Measurements from ENCODE around the gene KCTD16.

KCTD16 gene

DNA sequence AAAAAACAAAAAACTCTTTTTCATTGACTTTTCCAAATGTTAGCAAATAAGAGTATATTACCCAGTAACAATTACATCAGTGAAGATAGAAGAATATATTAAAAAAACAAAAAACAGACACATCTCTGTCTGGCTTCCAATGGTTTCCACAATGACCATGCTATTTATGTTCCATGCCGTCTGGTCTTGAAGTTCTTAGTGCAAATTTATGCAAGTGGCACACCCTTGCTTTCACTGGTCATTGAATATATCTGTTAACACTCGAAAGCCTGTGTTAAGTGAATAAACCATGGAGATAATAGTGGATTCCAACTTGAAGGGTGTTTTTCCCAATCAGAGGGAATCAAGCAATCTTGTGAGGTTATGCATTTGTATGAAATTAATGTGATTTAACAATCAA is 291.9 kb downstream of the KCTD16 start:
- DNase-seq (ENCODE audit: low spot score), result no peak

DNA sequence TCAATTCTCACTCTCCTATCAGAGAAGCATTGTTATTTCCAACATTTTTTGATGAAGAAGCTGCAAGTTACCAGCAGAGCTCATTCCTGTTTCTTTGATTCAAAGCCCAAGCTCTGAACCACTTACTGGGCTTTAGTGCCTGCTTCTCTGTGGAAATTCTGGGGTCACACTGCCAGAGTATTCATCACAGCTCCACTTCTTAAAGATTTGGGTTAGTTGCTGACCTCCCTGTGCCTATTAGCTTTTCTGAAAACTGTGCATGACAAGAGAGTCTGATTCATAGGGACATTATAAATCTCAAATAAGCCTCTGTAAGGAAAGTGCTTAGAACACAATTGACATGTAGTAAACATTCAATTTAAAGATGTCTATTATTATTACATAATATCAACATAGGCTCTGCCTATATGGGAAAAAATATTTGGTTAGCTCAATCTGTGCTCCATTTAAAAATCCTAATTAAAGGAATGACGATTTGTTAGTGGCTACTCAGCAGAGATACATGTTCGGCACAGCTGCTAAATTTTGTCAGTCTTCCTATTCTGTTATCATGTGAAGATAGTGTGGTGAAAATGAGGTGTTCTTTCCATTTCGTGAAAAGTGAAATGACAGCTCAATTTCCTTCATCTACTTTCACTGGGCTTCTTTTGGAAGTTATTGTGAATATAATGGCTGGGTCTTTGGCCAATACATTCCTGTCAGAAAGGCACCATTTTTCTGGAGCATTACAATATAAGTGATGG is 293.0 kb downstream of the KCTD16 start:
- DNase-seq (ENCODE audit: low spot score), result no peak

DNA sequence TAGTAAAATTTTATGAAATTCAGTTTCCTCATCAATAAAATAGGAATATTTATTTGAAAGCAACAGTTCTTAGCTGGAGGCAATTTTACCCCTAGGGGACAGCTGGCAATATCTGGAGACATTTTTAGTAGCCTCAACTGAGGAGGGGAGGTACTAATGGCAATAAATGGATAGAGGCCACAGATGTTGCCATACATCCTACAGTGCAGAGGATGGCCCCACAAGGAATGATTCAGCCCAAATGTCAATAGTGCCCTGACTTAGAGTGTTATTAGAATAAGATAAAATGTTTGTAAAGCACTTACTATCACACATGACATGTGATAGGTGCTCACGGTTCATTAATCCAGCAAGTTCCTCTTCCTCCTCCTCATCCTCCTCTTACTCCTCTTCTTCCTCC is 293.6 kb downstream of the KCTD16 start:
- no peak for DNase-seq (ENCODE audit: low spot score)

DNA sequence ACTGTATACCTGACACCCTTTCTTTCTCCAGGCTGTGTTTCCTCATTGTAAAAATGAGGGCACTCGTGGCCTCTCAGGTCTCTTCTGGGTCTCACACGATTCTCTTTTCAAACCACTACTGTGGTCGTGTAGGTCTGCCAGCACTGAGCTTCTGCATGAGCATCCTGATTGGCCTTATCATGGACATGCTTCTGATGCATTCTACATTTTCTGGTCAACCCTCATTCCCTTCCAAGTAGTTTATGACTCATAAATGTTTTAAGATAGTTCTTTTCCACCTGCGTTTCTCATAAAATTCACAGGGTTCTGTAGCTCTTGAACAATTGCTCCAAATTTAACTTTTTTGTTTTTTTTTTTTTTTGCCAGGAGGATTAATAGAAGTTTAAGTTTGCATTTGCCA is 294.8 kb downstream of the KCTD16 start:
- DNase-seq (ENCODE audit: low spot score), result no peak

DNA sequence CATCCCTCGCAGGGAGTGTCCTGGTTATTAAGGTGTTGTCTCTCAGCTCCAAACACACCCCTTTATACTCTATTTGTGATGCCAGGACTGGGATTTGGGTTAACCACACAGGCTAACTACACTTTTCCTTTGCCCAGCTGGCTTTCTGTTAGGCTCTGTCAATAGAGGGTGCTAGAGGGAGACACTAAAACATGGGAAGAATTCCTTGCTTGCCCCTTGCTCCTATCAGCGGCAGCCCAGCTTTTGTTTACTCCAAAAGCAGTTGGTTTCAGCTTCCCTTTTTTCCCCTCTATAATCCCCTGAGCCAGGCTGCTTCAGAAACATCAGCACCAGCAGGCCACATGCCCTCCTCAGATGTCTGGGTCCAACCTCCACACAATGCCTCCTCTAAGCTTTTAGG is 297.1 kb downstream of the KCTD16 start:
- peak; percentile 25 for DNase-seq (ENCODE audit: low spot score)

DNA sequence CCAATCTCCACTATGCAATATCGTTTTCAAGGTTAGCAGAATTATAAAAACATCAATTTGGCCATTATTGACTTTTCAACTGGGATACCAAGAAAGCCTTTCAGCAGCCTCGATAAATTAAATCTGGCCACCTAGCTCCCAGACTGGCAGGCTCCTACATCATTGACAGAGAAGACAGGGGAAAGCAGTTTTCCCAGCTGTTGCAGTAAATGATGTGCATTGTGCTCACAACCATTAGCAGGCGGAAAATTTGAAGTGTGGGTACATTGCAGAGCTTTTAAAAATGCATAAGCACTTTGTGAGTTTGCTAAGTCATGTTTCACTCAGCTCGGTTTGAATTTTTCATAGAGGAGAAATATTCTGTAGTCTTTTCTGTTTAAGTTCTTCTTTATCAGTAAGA is 297.9 kb downstream of the KCTD16 start:
- DNase-seq (ENCODE audit: low spot score), result no peak

DNA sequence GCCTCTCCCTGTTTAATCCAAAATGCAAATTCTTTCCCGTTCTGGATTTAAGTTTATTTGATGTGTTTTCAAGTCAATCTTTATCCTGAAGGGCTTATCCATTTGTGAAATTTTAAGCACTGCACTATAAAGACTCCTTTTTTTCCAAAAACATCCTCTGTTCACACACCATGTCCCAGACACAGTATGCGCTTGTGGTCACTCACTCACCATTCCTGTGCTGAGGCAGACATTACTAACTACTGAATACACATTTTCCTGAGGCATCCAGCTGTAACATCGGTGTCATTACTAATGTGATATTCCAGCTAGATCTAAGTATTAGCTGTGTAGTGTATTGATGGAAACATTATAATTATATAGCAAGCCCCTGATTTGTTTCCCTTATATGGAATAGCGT is 298.4 kb downstream of the KCTD16 start:
- no peak for DNase-seq (ENCODE audit: low spot score)

DNA sequence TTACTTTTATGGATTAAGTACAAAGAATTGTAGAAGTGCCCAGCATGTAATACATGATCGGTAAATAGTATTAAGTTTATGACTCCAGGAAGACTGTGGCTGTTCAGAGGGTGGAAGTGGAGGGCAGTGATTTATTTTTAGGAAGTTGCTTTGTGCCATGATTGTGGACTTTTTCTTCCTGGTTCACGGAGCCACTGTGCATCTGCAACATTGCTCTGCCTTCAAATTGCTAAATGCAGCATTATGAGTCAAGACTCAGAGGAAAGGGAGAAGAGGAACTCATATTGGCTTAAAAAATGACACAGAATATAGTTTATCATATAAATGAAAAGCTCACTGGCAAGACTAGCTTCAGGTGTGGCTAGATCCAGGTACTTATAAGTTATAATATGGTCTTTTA is 301.5 kb downstream of the KCTD16 start:
- no peak for DNase-seq (ENCODE audit: low spot score)

DNA sequence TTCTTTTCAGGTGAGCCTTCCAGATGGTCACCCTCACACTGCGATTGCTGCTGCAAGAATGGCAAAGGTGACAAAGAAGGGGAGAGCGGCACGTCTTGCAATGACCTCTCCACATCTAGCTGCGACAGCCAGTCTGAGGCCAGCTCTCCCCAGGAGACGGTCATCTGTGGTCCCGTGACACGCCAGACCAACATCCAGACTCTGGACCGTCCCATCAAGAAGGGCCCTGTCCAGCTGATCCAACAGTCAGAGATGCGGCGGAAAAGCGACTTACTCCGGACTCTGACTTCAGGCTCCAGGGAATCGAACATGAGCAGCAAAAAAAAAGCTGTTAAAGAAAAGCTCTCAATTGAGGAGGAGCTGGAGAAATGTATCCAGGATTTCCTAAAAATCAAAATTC is 303.0 kb downstream of the KCTD16 start:
- no peak for DNase-seq (ENCODE audit: low spot score)

DNA sequence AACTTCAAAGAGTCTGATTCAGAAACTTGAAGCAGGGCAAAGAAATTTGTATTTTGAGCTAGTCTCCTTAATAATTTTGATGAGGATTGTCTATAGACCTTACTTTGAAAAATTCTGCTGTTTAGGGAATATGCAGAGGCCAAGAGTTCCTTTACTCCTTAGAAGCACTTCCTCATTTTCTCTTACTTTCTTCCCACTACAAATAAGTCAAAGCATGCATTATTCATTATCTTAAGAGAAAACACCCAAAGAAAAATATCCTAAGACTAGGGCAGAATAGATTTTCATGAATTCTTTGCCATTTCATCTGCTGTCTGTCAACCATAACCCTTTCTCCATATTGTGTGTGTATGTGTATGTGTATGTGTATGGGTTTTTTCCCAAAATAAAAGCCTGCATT is 307.9 kb downstream of the KCTD16 start:
- DNase-seq (ENCODE audit: low spot score), result no peak

DNA sequence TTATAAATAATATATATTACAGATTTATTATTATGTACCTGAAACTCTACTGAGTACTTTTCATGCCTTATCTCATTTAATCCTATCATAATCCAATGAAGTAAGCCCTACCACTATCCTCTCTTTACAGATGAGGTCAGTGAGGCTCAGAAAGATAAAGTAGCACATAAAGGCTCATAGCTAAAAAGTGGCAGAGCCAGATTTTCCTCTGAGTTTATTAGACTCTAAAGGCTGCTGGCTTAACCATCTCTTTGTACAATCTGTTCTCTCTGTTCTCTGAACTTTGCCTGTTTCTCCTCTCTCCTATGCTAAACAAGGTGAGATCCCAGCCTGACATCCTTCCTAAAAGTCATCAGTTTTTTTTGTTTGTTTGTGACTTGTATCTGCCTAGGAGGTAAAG is 311.2 kb downstream of the KCTD16 start:
- no peak for DNase-seq (ENCODE audit: low spot score)

DNA sequence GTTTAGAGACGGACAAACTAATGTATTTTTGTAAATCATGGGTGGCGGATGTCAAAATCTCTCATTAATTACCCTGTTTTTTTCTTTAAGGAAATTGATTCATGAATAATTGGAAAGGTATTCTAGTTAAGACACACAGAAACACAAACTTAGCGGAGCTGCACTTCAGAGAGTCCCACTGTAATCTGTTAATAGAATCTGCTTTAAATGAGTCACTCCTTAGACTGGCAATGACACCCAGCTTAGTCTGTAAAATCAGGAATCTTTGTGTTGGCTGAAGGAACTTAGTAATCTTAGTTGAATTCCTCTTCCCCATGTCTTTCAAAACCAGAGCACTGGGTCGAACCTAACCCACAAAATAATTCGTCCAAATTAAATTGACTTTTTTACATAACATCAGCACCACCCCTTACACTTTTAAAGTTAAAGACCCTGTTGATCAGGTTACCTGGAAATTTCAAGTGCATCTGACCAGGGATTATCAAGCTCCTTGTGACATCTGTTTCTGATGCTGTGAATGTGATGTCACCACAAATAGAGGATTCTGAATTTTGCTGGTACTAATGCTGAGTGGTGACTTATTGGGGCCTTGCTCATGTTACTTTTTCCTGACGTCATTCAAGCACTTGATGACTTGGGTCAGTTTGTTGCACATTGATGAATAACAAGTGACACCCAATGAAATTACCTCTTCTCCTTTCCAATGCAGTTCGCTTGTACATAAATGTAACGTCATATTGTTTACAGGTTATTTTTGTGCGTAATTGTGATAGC is 313.6 kb downstream of the KCTD16 start:
- DNase-seq (ENCODE audit: low spot score), result no peak

DNA sequence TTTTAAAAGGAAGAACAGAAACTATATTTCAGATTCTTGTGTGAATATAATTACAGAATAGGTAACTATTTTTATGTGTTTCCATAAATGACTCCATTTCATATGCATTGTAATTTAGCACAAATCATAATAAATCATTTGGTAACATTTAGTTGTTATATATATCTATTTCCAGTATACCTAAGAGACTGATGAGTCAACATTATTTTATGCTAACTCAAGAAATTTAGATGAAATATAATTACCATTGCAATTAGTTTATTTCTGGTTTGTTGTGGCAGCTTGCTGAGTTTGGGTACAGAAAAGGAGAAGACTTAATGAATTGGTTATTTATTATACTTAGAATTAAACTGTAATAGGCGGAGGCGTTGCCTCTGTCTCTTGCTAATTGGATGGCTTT is 314.9 kb downstream of the KCTD16 start:
- DNase-seq (ENCODE audit: low spot score), result no peak

DNA sequence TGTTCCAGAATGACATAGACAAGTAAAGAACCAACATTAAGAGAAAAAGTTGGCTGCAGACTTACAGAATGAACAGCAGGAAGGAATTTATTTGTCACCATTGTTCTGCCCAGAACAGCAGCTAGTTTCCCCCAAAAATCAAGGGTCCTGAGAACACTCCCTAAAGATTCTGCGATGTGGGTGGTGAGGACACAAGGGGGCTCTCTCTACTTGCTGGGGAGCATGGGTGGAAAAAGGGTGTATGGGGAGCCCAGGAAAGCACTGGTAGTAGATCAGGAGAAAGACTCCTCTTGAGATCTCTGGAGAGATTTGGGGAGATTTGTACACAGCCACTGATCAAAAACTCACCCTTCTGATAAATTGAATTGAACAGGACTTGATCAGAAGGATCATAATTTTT is 316.5 kb downstream of the KCTD16 start:
- no peak for DNase-seq (ENCODE audit: low spot score)

DNA sequence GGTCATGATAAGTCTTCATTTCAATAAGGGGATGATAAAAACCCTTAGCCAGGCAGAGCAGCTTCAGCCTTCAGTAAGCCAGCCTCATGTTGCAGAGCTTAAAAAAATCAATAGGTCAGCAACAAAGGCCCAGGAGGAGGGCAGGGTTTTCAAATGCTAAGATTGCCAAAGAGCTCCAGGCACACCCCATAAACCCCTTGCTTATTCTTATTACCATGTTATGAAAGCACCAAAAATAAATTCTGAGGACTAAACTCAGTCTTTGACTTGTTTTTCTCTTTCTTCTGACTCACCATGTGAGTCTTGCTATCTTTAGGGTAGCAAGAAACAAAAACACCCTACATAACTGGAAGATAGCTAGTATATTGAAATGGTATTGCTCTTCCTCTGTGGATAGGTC is 317.1 kb downstream of the KCTD16 start:
- DNase-seq (ENCODE audit: low spot score), result no peak

DNA sequence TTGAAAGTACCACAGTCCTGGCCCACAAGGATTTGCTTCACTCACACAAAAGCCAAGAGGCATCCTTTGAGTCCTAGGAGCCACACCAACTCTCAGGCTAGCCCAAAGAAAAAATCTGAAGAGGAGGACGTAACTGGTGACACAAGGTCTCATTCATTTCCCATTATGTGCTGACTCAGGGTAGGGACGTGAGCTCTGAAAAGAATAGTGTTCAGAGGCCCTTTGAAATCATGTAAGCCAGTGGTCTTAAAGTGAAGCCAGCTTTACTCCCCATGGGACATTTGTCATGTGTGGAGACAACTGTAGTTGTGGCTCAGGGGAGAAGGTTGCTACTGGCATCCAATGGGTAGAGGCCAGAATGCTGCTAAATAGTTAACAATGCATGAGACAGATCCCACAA is 332.4 kb downstream of the KCTD16 start:
- no peak for DNase-seq (ENCODE audit: low spot score)

DNA sequence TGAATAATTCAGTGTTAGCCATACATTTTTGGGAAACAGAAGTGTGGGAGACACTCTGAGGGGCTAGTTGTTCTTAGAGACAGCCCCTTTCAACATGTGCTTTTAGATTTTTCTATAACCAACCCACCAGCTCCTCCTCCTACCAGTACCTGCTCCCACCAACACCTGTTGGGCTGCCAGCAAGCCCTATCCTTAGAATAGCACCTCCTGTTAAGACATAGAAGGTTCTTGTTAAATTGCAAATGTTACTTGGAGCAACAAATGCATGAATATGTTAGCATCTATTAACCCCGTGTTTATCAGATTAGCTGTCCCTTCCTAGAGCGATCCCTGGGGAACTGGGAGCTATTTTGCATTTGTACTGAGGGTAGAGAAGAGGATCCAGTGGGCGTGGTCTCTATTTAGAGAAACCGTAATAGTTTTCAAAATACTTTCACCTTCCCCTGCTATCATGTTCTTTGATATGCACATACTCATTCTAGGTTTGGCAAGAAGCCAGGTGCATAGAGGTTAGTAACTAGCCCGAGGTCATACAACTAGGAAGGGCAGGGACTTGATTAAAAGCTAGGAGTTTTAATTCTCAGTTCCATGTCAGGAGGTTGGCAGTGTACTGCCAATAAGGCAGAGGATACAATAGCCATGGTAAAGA is 334.4 kb downstream of the KCTD16 start:
- DNase-seq (ENCODE audit: low spot score), result no peak

DNA sequence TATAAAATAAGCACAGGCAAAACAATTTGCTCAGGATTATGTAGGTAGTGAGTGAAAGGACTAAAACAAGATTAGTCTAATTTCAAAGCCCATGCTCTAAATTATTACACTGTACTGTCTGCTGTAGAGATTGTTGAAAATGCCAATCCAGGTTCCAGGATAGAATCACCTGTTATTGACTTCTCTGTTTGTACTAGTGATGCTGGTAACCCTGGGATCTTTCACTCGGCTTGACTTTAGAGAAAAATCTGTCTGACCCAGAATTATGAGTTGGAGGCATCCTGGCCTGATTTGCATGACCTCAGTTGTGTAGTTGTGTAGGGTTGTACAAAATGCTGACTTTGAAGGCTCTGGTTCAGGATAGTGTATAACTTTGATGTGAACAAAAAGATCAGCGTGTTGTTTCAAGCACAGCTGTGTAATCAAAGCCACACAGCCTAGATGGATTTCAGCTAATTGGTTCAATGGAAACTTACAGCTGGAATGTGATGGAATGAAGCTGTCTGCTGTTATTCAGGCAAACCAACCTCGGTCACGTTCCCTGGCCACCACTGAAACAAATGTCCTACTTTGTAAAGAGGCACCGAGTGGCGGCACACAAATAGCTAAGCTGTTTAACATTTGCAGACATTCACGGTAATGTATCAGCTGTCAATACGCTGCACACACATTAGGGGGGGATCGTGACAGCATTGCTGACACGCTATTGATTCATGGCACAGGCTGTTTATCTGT is 340.3 kb downstream of the KCTD16 start:
- no peak for DNase-seq (ENCODE audit: low spot score)

DNA sequence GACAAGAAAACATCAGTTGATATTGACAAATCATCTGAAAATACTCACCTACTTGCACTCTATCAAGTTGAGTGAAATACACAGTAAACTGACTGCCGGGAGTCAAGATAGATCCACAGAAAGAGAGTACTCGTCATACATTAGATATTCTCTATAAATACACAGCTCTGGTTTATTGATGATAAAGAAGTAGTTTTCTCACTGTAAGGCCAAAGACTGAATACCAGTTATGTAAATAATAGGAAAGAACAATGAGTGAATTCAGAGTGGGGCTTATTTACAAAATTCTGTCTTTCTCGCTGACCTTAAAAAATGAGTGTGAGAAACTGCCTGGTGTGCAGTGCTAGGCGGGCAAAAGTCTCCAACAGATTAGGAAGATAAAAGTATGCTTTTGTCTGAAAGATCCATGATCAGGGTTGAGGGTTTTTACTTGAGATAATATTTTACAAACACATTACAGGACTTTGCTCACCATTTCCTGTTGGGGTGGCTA is 341.0 kb downstream of the KCTD16 start:
- no peak for DNase-seq (ENCODE audit: low spot score)

DNA sequence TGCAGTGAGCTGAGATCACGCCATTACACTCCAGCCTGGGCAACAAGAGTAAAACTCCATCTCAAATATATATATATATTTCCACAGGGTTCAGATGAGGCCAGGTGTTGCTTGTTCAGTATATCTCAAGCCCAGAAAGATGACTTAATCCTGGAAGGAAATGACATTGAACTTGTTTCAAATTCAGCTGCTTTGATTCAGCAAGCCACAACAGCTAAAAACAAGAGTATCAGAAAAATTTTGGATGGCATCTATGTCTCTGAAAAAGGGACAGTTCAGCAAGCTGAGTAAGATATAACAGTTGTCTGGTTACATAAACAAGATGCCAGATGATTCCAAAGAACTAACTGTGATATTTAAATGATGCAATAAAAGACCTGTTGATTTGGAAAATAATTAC is 352.0 kb downstream of the KCTD16 start:
- no peak for DNase-seq (ENCODE audit: low spot score)

DNA sequence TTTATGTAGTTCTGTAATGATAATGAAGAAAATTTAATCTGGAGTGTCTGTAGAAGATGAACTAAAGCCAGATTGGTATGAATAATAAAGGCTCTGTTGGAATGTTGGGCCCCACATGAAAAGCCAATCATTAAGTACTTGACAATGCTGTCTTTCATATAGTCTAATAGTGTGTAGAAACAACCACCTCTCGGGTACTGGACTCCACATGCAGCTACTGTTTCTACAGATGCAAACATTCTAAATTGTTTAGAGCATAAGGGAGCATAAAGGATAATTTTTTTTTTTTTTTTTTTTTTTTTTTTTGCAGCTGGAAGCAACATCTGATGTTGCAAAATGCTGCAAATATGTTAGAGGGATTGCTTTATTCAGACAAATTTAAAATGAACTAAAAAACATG is 354.3 kb downstream of the KCTD16 start:
- no peak for DNase-seq (ENCODE audit: low spot score)

DNA sequence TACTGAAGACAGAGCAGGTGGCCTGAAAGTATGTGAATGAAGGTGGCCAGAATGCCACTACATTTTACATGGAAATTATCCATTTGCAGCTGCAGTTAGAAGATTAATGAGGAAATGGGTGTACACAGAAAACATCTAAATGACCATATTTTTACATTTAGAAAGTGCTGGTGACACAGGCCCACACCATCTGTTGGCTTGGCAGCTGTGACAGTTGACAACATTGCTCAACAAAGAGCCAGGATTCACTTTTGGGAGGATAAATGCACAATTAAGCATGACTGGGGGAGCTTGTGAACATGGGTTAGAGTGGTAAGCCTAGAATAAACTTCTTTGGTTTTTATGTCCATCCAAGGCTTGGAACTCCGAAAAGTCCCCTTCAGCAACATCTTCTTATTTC is 360.5 kb downstream of the KCTD16 start:
- DNase-seq (ENCODE audit: low spot score), result no peak

All from globus pallidus (tissue), 1 donor.